K562 (cell line): ENCODE results near the gene LRRC8A. TPM values are rescaled to one million over a fixed set of nuclear protein-coding genes. Genes with fewer than 3 reads are reported as not detected.

Experiments
- ATAC-seq: fragments of 200-7000 bp; cut with Tn5 transposase; 3 replicates; pipeline ENCODE4 v1.9.1; 2020; ENCODE audit warnings: moderate library complexity
- BruUV-seq: library from RNA; stranded (reverse); fragments of 400-500 nt; replicated peaks from 2 replicates; lab custom pipeline; 2021; lab: Mats Ljungman, UMichigan
- CTCF ChIA-PET: fragments of 300-600 bp; formaldehyde crosslinking; extraction: SDS; loops from one replicate; lab custom pipeline; 2021; ENCODE audit warnings: low intra/inter-chr PET ratio; lab: Yijun Ruan, JAX
- POLR2A ChIA-PET: fragments of 300-600, 350-650 bp; sonication (Branson Sonifier 250); formaldehyde crosslinking; extraction: SDS; loops from one replicate; lab custom pipeline; 2021; ENCODE audit warnings: antibody characterized with exemption, inconsistent platforms; lab: Yijun Ruan, JAX
- DNase-seq, 4 experiments: peaks; one replicate each; pipeline versions ENCODE4 v3.0.0 to v3.0.0-alpha.2; 2011 to 2018; ENCODE audit warnings: low spot score in 3 of 4, mixed read lengths in 3 of 4; ENCODE audit errors: extremely low read depth in 1 of 4
- FAIRE-seq: peaks from 2 replicates; lab custom pipeline; 2011; peaks lifted over from hg19 to GRCh38; lab: Jason Lieb, UNC
- H2AFZ ChIP-seq: 2 replicates; pipeline ENCODE4 v1.6.0; 2011; ENCODE audit warnings: low read depth, low read length, control low read depth, inconsistent platforms
- H3K27ac ChIP-seq: fragments of 200-600 bp; 3 replicates; pipeline ENCODE4 v1.8.0; 2011; ENCODE audit warnings: low read depth, mild to moderate bottlenecking, control low read depth, inconsistent platforms, low read length, moderate library complexity, mixed read lengths; ENCODE audit errors: extremely low read depth
- H3K27me3 ChIP-seq, 2 experiments: fragments of 300-600 bp in 1 of 2; 2 replicates in 1 of 2; 3 replicates in 1 of 2; pipeline versions ENCODE4 v1.6.0 to v1.8.0; 2011; ENCODE audit warnings: inconsistent platforms in 2 of 2, low read length in 2 of 2, mild to moderate bottlenecking in 1 of 2, mixed read lengths in 1 of 2, moderate library complexity in 1 of 2; ENCODE audit not compliant: control insufficient read depth in 2 of 2, insufficient read depth in 2 of 2
- H3K36me3 ChIP-seq: fragments of 300-600 bp; 3 replicates; pipeline ENCODE4 v1.8.0; 2011; ENCODE audit warnings: mild to moderate bottlenecking, low read length, inconsistent platforms; ENCODE audit not compliant: control insufficient read depth, insufficient read depth
- H3K4me1 ChIP-seq, 2 experiments: fragments of 200-600 bp in 1 of 2; replicated peaks in 1 of 2; 2 replicates in 1 of 2; 3 replicates in 1 of 2; pipeline versions ENCODE4 v1.5.1 to v1.8.0; 2011; ENCODE audit warnings: inconsistent platforms in 2 of 2, low read length in 2 of 2, mild to moderate bottlenecking in 1 of 2, mixed read lengths in 1 of 2, moderate library complexity in 1 of 2; ENCODE audit not compliant: control insufficient read depth in 2 of 2, insufficient read depth in 2 of 2
- H3K4me2 ChIP-seq: 2 replicates; pipeline ENCODE4 v1.6.1; 2011; ENCODE audit warnings: low read length, control low read depth, inconsistent platforms, mixed read lengths; ENCODE audit not compliant: insufficient read depth
- H3K4me3 ChIP-seq: fragments of 200-600 bp; sonication (generic), shearing (Covaris generic); 2 replicates; pipeline ENCODE4 v1.5.1; 2016; ENCODE audit warnings: control low read depth, inconsistent platforms
- H3K79me2 ChIP-seq: fragments of 200-600 bp; 3 replicates; pipeline ENCODE4 v1.8.0; 2011; ENCODE audit warnings: low read length, inconsistent platforms; ENCODE audit not compliant: control insufficient read depth, insufficient read depth
- H3K9ac ChIP-seq, 2 experiments: 2 replicates each; pipeline versions ENCODE4 v1.6.0 to v1.6.1; 2011; ENCODE audit warnings: low read depth in 2 of 2, low read length in 2 of 2, control low read depth in 1 of 2, inconsistent platforms in 1 of 2, mild to moderate bottlenecking in 1 of 2, mixed read lengths in 1 of 2; ENCODE audit not compliant: insufficient read depth in 1 of 2
- H3K9me1 ChIP-seq: one replicate; pipeline ENCODE4 v1.6.0; 2011; ENCODE audit warnings: inconsistent platforms, mild to moderate bottlenecking, low read length, moderate library complexity; ENCODE audit not compliant: control insufficient read depth, insufficient read depth
- H3K9me3 ChIP-seq: replicated peaks from 2 replicates; pipeline ENCODE4 v1.5.1; 2011; ENCODE audit warnings: low read depth, low read length, inconsistent platforms; ENCODE audit not compliant: control insufficient read depth, insufficient read depth
- H4K20me1 ChIP-seq: replicated peaks from 2 replicates; pipeline ENCODE4 v1.6.1; 2011; ENCODE audit warnings: low read length, inconsistent platforms, mixed read lengths; ENCODE audit not compliant: control insufficient read depth, insufficient read depth
- DEAF1 ChIP-seq: fragments of 450-650 bp; formaldehyde crosslinking; IDR thresholded peaks from 2 replicates; pipeline ENCODE4 v1.4.0; 2020; ENCODE audit warnings: mild to moderate bottlenecking, moderate library complexity
- DPF2 ChIP-seq: fragments of 450-650 bp; IDR thresholded peaks from 2 replicates; pipeline ENCODE4 v1.6.1; 2016
- ELF2 ChIP-seq: fragments of 250-450 bp; sonication (Bioruptor Pico); IDR thresholded peaks from 2 replicates; pipeline ENCODE4 v1.5.0; 2021; ENCODE audit warnings: mild to moderate bottlenecking
- ETS2 ChIP-seq: IDR thresholded peaks from 2 replicates; pipeline ENCODE4 v1.6.1; 2016; ENCODE audit warnings: borderline replicate concordance, missing genetic modification characterization, mild to moderate bottlenecking, moderate library complexity, missing compliant biosample characterization; ENCODE audit not compliant: poor library complexity, severe bottlenecking
- ETV5 ChIP-seq: sonication (generic); formaldehyde crosslinking; IDR thresholded peaks from 2 replicates; pipeline ENCODE4 v1.4.0; 2020; ENCODE audit warnings: low read depth, mild to moderate bottlenecking, missing genetic modification reagents
- FOXJ3 ChIP-seq: sonication (generic); formaldehyde crosslinking; IDR thresholded peaks from 2 replicates; pipeline ENCODE4 v1.4.0; 2020; ENCODE audit warnings: mild to moderate bottlenecking, missing genetic modification reagents
- NR1H2 ChIP-seq: sonication (generic); formaldehyde crosslinking; IDR thresholded peaks from 2 replicates; pipeline ENCODE4 v1.4.0; 2020; ENCODE audit warnings: mild to moderate bottlenecking, missing genetic modification reagents
- SPI1 ChIP-seq: IDR thresholded peaks from 2 replicates; pipeline ENCODE4 v1.6.1; 2011; ENCODE audit warnings: low read depth, low read length, control low read depth, borderline replicate concordance
- TAF7 ChIP-seq: fragments of 450-650 bp; IDR thresholded peaks from 2 replicates; pipeline ENCODE4 v1.6.1; 2016; ENCODE audit warnings: missing genetic modification characterization, missing compliant biosample characterization
- USF1 ChIP-seq: sonication (generic); formaldehyde crosslinking; IDR thresholded peaks from 2 replicates; pipeline ENCODE4 v1.9.0; 2022; ENCODE audit warnings: mild to moderate bottlenecking, missing genetic modification reagents
- XRCC5 ChIP-seq: fragments of 200-400 bp; formaldehyde crosslinking; IDR thresholded peaks from 2 replicates; pipeline ENCODE4 v1.6.1; 2017; ENCODE audit warnings: low read depth, mild to moderate bottlenecking, low read length
- ZBED1 ChIP-seq: IDR thresholded peaks from 2 replicates; pipeline ENCODE4 v1.6.1; 2014
- ZC3H4 ChIP-seq: sonication (generic); formaldehyde crosslinking; IDR thresholded peaks from 2 replicates; pipeline ENCODE4 v1.9.0; 2021; ENCODE audit warnings: missing genetic modification reagents, borderline replicate concordance
- ZFX ChIP-seq: sonication (generic); formaldehyde crosslinking; IDR thresholded peaks from 2 replicates; pipeline ENCODE4 v1.8.0; 2022; ENCODE audit warnings: mild to moderate bottlenecking, missing genetic modification reagents, moderate library complexity
- ZNF263 ChIP-seq: sonication (generic); formaldehyde crosslinking; IDR thresholded peaks from 2 replicates; pipeline ENCODE4 v1.8.0; 2022; ENCODE audit warnings: mild to moderate bottlenecking, missing genetic modification reagents, borderline replicate concordance
- ZNF445 ChIP-seq: fragments of 250-450 bp; sonication (Bioruptor Pico); IDR thresholded peaks from 2 replicates; pipeline ENCODE4 v1.4.0; 2020; ENCODE audit warnings: low read depth, mild to moderate bottlenecking, moderate library complexity
- ZNF696 ChIP-seq: fragments of 250-450 bp; sonication (Bioruptor Pico); conservative IDR thresholded peaks from 2 replicates; pipeline ENCODE4 v1.4.0; 2020; ENCODE audit warnings: mild to moderate bottlenecking, moderate library complexity
- WGBS: fragments of 100-300 bp; shearing (Covaris generic); methylation state at CpG from one replicate; pipeline ENCODE4 v1.1.6; 2016; ENCODE audit warnings: low coverage, mixed read lengths; ENCODE audit not compliant: insufficient coverage; ENCODE audit errors: missing lambda C conversion rate; 5-methylcytosine and 5-hydroxymethylcytosine counted together
- in situ Hi-C: fragments of 300-500 bp; cut with MboI; formaldehyde crosslinking; loops from 4 replicates; pipeline ENCODE4 v1.15.0; 2018; ENCODE audit warnings: inconsistent platforms, mixed read lengths
- intact Hi-C: fragments of 100-400 bp; cut with micrococcal nuclease; formaldehyde crosslinking; loops from 2 replicates; pipeline ENCODE4 v1.14.2; 2022
- polyA plus RNA-seq, 8 experiments: library from polyadenylated mRNA; depleted of rRNA in 4 of 8; stranded (reverse) in 5 of 8; unstranded in 3 of 8; fragments of >200 nt; fragmentation: Nextera tagmentation in 2 of 8; fragmentation: Illumina TruSeq in 1 of 8; extraction: Ambion mirVana in 2 of 8; extraction: Trizol in 1 of 8; gene quantifications; 2 replicates each; pipeline versions ENCODE4 v1.2.1 to v1.2.3, GENCODE V29; 2011 to 2014; ENCODE audit warnings: inconsistent platforms in 1 of 8, missing spikeins in 1 of 8
- total RNA-seq, 7 experiments: library from RNA; depleted of rRNA in 6 of 7; stranded (reverse); fragments of >200 nt in 6 of 7; fragmentation: Illumina TruSeq in 2 of 7; extraction: Trizol in 2 of 7; gene quantifications; 2 replicates each; pipeline versions ENCODE4 v1.2.1 to v1.2.3, GENCODE V29; 2011 to 2021; ENCODE audit warnings: low replicate concordance in 1 of 7

The LRRC8A gene
- total and polyA plus RNA-seq, 9 of the 15 experiments (the other 6 are each of a cell fraction or from before 2014, with no cell fraction given), result 2.9 to 24.7 (median 8.9) TPM

GRCh38 chr9:128947277-128947526 is 65.3 kb downstream of the LRRC8A start (continued):
- TF ChIP-seq ZNF445 (CRISPR knock-in tag) (no peak), SPI1 (no peak), TAF7 (no peak; the same call in 1 of the 2 replicates), ETS2 (tag) (no peak), ZFX (CRISPR knock-in tag) (peak; percentile 77; the same call in 1 of the 2 replicates)

GRCh38 chr9:128947527-128948301 is 65.8 kb downstream of the LRRC8A start, which contains the start of the genes DOLK and NUP188:
Gene DOLK (minus strand): TSS chr9:128947603. CDS start chr9:128947303, 300 bp downstream.
Gene NUP188 (plus strand): TSS chr9:128947699. CDS start chr9:128947720, 21 bp downstream.
- peak; percentile 85 for ATAC-seq
- H3K9me1 ChIP-seq, result no peaks in the 10 kb centered on the region
- peak within 1 kb of the TSS; percentile 78 for H3K4me3 ChIP-seq
- H4K20me1 ChIP-seq, result no peaks in the 10 kb centered on the region
- ChIA-PET CTCF (no interaction called here), POLR2A (interaction anchor here (0.6 to 1.8 kb wide), 8 partner anchors 10 to 126 kb away, joined by 3 to 10 read pairs (median 3); no protein-coding TSS in a partner anchor)
- peaks cover 19 to 36% of the 10 kb centered on the region in 2 experiments for H3K4me1 ChIP-seq
- H3K27me3 ChIP-seq, result no peaks in the 10 kb centered on the region
- peaks cover 51% of the 10 kb centered on the region for H3K36me3 ChIP-seq
- peak; percentile 96 to 100 (median 100) for DNase-seq
- TSS peak; percentile 81 for BruUV-seq
- 0% methylated on average over 38 of the region's 86 CpGs for WGBS
- peak; percentile 70 for FAIRE-seq
- peaks cover 55% of the 10 kb centered on the region for H3K79me2 ChIP-seq
- H3K27ac ChIP-seq, result peak within 1 kb of the TSS; percentile 90
- peak within 1 kb of the TSS; percentile 97 for H3K4me2 ChIP-seq
- no peaks in the 10 kb centered on the region for H3K9me3 ChIP-seq
- in situ Hi-C loops (no loop called here), intact Hi-C loops (no loop called here)
- peak within 1 kb of the TSS; percentile 89 for H2AFZ ChIP-seq
- peak within 1 kb of the TSS; percentile 92 to 94 for H3K9ac ChIP-seq
- TF ChIP-seq FOXJ3, result no peak
- peak; percentile 60; the same call in 1 of the 2 replicates for TF ChIP-seq ZNF263 (CRISPR knock-in tag)
- no peak for TF ChIP-seq ELF2 (CRISPR knock-in tag)
- 0 out of 2 replicates have a peak, but pooled peaks have one; percentile 7 for TF ChIP-seq DEAF1
- peak; percentile 15; the same call in 1 of the 2 replicates for TF ChIP-seq ZBED1
- peak; percentile 17 for TF ChIP-seq NR1H2 (CRISPR knock-in tag)
- TF ChIP-seq XRCC5, result 0 out of 2 replicates have a peak, but pooled peaks have one; percentile 53
- TF ChIP-seq DPF2, result no peak; the same call in 1 of the 2 replicates
- TF ChIP-seq ZNF696, result no peak
- TF ChIP-seq ETV5 (CRISPR knock-in tag), result peak; percentile 47
- TF ChIP-seq ZC3H4, result no peak; the same call in 1 of the 2 replicates
- peak; percentile 99 for TF ChIP-seq USF1 (CRISPR knock-in tag)
